NCI-H774 (cell line): Measurements from ENCODE around the gene CEP89.
A peak's percentile ranks its signal among the peaks of the same experiment; 100 is the strongest.
"Not testable (repeated sequence)": the region's sequence is repeated elsewhere in the genome, so short reads cannot be mapped to it uniquely, and the experiment has no call there.

ENCODE experiments used
- DNase-seq: peaks from one replicate; lab custom pipeline; 2025; lab: John Stamatoyannopoulos, UW

Gene CEP89

GRCh38 chr19:32833388-32833787, 138.4 kb downstream of the CEP89 start:
- not testable (repeated sequence) for DNase-seq

- not testable (repeated sequence) for DNase-seq
Observed at GRCh38 chr19:32832825-32833224, 138.9 kb downstream of the CEP89 start.

- not testable (repeated sequence) for DNase-seq
Observed at GRCh38 chr19:32832094-32832493, 139.7 kb downstream of the CEP89 start.

GRCh38 chr19:32831611-32832010, 140.1 kb downstream of the CEP89 start:
- no peak for DNase-seq

GRCh38 chr19:32830231-32831014, 141.3 kb downstream of the CEP89 start:
- DNase-seq = no peak

GRCh38 chr19:32829345-32829896, 142.3 kb downstream of the CEP89 start:
- DNase-seq = no peak

GRCh38 chr19:32828643-32829344, 143.0 kb downstream of the CEP89 start:
- peak; percentile 39 for DNase-seq

- DNase-seq = no peak
Observed at GRCh38 chr19:32828139-32828538, 143.6 kb downstream of the CEP89 start.
